GM12864 (cell line): ENCODE data around the gene CDH23.

Experiments
- DNase-seq: peaks from one replicate; pipeline ENCODE4 v3.0.0-alpha.2; 2011; ENCODE audit warnings: low read depth
- H3K4me3 ChIP-seq: 2 replicates; pipeline ENCODE4 v1.5.1; 2011; ENCODE audit warnings: mild to moderate bottlenecking, low read depth, low read length, control low read depth
- TF ChIP-seq, protein P1 (sequence below): IDR thresholded peaks from 2 replicates; pipeline ENCODE4 v1.5.1; 2011; ENCODE audit warnings: low read depth, mild to moderate bottlenecking, moderate library complexity, low read length, control low read depth, inconsistent platforms; ENCODE audit errors: missing control alignments

Gene CDH23

GRCh38 chr10:71657604-71658466 lies 261.1 kb downstream of the CDH23 start:
- DNase-seq: no peak
- no peak overlapping the region for H3K4me3 ChIP-seq
- TF ChIP-seq, protein P1, sequence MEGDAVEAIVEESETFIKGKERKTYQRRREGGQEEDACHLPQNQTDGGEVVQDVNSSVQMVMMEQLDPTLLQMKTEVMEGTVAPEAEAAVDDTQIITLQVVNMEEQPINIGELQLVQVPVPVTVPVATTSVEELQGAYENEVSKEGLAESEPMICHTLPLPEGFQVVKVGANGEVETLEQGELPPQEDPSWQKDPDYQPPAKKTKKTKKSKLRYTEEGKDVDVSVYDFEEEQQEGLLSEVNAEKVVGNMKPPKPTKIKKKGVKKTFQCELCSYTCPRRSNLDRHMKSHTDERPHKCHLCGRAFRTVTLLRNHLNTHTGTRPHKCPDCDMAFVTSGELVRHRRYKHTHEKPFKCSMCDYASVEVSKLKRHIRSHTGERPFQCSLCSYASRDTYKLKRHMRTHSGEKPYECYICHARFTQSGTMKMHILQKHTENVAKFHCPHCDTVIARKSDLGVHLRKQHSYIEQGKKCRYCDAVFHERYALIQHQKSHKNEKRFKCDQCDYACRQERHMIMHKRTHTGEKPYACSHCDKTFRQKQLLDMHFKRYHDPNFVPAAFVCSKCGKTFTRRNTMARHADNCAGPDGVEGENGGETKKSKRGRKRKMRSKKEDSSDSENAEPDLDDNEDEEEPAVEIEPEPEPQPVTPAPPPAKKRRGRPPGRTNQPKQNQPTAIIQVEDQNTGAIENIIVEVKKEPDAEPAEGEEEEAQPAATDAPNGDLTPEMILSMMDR: no peak

DNA sequence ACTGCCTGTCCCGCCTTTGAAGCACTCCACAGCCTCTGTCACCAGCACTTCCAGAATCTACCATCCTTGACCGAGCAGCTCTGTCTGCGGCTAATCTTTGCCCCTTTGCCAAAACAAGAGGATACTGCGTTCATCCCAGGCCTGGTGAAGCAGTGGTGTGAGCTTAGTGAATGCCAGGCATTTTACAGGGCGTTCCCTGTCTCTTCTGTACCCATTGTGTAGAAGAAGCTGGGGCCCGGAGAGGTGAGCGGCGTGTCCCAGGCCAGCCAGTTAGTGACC lies 261.7 kb downstream of the CDH23 start:
- TF ChIP-seq, protein P1: no peak
- no peak overlapping the region for H3K4me3 ChIP-seq
- DNase-seq: no peak

GRCh38 chr10:71659111-71659634 lies 262.5 kb downstream of the CDH23 start:
- DNase-seq: no peak
- H3K4me3 ChIP-seq: no peak overlapping the region
- TF ChIP-seq, protein P1: no peak

DNA sequence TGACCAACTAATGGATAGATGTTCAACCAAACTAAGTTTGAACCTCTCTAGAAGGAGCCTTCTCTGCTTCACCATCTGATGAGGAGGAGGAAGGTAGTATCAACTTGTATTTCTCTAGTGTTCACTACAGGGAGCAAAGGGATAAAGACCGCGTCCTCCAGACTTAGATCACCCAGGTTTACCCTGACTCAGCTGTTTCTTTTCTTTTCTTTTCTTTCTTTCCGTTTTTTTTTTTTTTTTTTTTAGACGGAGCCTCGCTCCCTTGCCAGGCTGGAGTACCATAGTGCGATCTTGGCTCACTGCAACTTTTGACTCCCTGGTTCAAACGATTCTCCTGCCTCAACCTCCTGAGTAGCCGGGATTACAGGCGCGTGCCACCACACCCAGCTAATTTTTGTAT lies 263.0 kb downstream of the CDH23 start:
- H3K4me3 ChIP-seq: no peak overlapping the region
- TF ChIP-seq, protein P1: no peak
- no peak for DNase-seq

DNA sequence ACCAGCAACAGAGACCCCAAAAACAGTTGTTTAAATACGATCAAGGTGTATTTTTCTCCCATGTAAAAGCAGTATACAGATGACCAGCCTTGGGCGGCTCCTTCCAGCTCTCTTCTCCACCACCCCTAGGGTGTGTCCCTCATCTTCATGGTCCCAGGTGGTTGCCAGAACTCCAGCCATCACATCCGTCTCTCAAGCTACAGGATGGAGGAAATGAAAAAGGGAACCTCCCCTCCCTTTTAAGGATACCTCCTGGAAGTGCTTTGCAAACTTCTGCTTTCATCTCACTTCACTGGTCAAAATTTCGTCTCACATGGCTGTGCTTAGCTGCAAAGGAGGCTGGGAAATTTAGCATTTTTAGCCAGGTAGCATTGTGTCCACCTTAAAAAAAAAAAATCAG lies 263.6 kb downstream of the CDH23 start:
- no peak overlapping the region for H3K4me3 ChIP-seq
- DNase-seq: no peak
- TF ChIP-seq, protein P1: no peak

GRCh38 chr10:71661060-71661622 lies 264.4 kb downstream of the CDH23 start:
- DNase-seq: no peak
- TF ChIP-seq, protein P1: no peak
- H3K4me3 ChIP-seq: no peak overlapping the region
